ENCODE measurements around the gene CCR5AS.

DNA sequence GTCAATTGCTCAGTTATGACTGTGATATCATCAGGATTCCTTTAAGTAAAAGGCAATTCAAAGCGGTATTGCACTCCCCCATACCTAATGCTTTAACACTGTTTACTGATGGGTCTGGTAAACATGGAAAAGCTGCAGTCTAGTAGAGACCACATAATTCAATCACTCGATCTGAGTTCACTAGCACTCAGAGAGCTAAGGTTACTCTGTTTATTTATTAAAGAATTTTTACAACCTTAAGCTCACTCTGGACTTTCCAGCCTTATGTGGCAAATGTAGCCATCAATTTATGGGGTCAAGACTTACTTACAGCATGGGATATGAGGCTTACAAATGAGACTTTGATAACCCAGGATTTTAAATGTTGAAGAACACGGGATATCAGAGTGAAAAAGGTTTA, 71.3 kb downstream of the CCR5AS start:
- no peak for TF ChIP-seq POLR2A (IDR thresholded peaks at IDR 0.05)
- TF ChIP-seq, protein P1, sequence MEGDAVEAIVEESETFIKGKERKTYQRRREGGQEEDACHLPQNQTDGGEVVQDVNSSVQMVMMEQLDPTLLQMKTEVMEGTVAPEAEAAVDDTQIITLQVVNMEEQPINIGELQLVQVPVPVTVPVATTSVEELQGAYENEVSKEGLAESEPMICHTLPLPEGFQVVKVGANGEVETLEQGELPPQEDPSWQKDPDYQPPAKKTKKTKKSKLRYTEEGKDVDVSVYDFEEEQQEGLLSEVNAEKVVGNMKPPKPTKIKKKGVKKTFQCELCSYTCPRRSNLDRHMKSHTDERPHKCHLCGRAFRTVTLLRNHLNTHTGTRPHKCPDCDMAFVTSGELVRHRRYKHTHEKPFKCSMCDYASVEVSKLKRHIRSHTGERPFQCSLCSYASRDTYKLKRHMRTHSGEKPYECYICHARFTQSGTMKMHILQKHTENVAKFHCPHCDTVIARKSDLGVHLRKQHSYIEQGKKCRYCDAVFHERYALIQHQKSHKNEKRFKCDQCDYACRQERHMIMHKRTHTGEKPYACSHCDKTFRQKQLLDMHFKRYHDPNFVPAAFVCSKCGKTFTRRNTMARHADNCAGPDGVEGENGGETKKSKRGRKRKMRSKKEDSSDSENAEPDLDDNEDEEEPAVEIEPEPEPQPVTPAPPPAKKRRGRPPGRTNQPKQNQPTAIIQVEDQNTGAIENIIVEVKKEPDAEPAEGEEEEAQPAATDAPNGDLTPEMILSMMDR (IDR thresholded peaks at IDR 0.05), result no peak
